SK-N-SH treated with all-trans-retinoic acid at 6 μM for 48 hours (cell line): ENCODE results near the gene SPART.

Experiments
- CSDC2 ChIP-seq: fragments of 250-450 bp; sonication (Bioruptor Pico); IDR thresholded peaks from 2 replicates; pipeline ENCODE4 v1.5.0; 2020; ENCODE audit warnings: mild to moderate bottlenecking, moderate library complexity
- ESRRG ChIP-seq: fragments of 250-450 bp; sonication (Bioruptor Pico); IDR thresholded peaks from 2 replicates; pipeline ENCODE4 v1.6.1; 2021; ENCODE audit warnings: mild to moderate bottlenecking
- ISL1 ChIP-seq: fragments of 250-450 bp; sonication (Bioruptor Pico); IDR thresholded peaks from 2 replicates; pipeline ENCODE4 v2.1.2; 2022; ENCODE audit warnings: mild to moderate bottlenecking, moderate library complexity
- PATZ1 ChIP-seq: fragments of 250-450 bp; sonication (Bioruptor Pico); IDR thresholded peaks from 2 replicates; pipeline ENCODE4 v1.8.0; 2020; ENCODE audit warnings: mild to moderate bottlenecking, moderate library complexity, borderline replicate concordance
- TOX ChIP-seq: fragments of 250-450 bp; sonication (Bioruptor Pico); IDR thresholded peaks from 2 replicates; pipeline ENCODE4 v1.8.0; 2021; ENCODE audit warnings: mild to moderate bottlenecking, moderate library complexity, borderline replicate concordance
- ZFP30 ChIP-seq: fragments of 450-650 bp; formaldehyde crosslinking; IDR thresholded peaks from 2 replicates; pipeline ENCODE4 v1.5.0; 2022; ENCODE audit warnings: mild to moderate bottlenecking, moderate library complexity

GRCh38 chr13:36332986-36333385 lies 13.2 kb downstream of the SPART start:
- TF ChIP-seq CSDC2 = no peak
- TF ChIP-seq PATZ1 (CRISPR knock-in tag) = no peak
- TF ChIP-seq ESRRG (CRISPR knock-in tag) = no peak
- TF ChIP-seq TOX (CRISPR knock-in tag) = no peak
- TF ChIP-seq ZFP30 (CRISPR knock-in tag) = no peak
- TF ChIP-seq ISL1 (CRISPR knock-in tag) = no peak
